HG02798 (cell line): ENCODE results near the gene FAM168A.

Experiments used
- ATAC-seq: cut with Tn5 transposase; IDR thresholded peaks from one replicate; pipeline ENCODE4 v1.9.1; 2021; ENCODE audit warnings: mild to moderate bottlenecking; ENCODE audit not compliant: unreplicated experiment, poor library complexity

Gene FAM168A

DNA sequence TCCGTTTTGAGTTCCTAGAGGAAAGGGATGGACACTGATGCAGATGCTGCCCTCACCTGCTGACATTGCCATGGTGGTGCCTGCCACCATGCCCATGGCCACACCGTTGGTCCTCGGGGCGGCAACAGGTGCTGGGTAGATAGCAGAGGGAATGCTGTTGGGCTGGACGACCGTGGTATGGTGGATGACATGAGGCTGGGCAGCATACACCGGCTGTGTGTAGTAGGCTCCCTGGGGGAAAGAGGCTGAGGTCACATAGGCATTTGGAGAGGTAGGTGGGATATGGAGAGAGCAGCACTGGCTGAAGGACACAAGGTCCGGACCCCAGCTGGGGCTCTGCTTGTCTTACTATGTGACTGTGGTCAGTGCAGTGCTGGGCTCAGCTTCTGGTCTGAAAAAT lies 188.5 kb downstream of the FAM168A start:
- ATAC-seq, result no peak

DNA sequence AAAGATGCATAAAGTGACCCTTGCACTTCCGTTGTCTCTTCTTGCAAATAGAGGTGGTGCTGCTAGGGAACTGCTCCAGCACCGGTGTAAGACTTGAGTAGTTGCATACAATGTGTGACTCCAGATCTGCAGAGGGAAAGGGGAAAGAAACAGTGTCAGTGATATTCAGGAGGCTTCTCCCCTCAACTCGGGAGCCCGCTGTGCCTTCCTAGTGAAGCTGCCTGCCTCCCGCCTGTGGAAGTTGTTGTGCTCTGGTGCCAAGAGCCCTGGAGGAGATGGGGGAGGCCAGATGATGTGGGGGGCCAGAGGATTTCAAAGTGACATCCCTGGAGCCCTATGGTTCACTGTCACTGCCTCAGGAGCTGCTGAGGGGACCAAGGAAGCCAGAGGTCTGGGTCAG lies 191.3 kb downstream of the FAM168A start:
- no peak for ATAC-seq

DNA sequence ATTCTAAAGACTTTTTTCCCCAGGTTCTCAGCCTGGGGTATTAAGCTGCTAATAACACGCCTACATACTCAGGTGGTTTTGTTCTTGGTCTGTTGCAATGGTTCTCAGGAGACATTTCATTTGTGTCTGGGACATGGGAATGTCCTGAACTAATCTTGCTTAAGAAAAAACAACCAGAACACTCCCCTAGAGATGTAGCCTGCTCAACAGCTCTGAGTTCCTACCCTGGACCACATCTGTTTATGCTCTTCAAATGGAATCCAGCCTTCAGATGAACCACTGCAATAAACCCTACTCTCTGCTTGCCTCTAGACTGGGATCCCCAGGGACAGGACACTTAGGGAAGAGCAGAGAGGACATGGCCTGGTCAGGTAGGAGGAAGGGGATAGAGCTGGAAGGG lies 191.8 kb downstream of the FAM168A start:
- no peak for ATAC-seq

DNA sequence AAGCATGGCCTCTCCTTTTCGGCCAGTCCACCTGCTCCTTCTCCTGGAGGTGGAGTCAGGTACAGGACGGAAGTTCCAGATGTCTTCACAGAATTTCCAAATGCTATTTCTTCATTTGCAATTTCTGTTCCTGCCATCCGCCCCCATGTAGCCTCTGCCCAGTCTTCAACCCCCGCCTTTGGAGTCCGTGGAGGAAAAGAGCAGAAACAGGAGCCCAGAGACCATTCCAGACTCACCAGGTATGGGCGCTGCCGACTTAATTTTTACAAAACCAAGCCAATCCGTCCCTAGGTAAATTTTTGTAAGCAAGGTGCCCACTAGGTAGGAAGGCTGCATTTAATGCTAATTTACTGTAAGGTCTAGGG lies 192.8 kb downstream of the FAM168A start:
- ATAC-seq, result no peak

DNA sequence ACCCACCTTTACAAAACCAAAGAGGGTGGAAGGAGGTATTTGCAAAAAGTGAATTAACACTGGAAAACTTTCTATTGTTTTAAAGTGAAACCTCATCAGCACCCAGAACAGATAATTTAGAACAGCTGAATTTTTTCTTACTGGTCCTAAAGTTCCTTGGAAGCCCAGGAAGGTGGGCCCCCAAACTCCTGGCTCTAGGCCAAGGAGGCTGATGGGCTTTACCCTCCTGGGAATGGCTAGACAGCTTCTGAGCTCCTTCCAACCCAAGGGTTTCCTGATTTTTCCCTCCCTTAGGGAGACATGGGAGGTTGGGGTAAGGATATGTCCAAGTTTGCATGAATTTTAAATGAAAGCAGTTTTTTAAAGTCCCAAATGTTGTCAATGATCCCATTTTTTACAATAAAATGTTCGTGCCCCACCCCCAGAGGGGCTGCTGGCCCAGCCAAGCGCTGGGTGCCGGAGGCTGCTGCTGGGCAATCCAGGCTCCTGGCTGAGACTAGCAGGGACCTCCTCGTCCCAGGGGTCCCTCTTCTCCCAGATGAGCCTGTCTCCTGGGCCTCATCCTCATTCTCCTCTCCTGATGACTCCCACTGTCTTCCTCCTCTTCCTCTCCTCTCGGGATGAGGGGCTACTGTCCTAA lies 193.3 kb downstream of the FAM168A start:
- ATAC-seq, result no peak

DNA sequence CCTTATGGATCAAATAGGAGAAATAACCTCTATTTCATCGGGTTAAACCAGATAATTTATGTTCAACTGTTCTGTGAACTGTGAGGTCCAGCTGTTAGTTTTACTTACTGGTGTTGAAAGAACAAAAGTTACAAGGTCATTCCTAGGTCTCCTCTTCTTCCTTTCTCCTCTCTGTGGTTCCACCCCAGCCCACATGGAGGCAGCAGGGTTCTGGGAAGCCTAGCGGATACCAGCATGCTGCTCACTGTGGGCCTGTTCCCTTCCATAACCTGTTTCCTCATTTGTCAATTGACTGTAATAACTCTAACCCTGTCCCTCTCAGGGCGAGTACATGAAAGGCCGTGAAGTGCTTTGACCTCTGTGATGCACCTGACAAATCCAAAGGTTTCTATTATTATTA lies 193.9 kb downstream of the FAM168A start:
- ATAC-seq, result no peak

DNA sequence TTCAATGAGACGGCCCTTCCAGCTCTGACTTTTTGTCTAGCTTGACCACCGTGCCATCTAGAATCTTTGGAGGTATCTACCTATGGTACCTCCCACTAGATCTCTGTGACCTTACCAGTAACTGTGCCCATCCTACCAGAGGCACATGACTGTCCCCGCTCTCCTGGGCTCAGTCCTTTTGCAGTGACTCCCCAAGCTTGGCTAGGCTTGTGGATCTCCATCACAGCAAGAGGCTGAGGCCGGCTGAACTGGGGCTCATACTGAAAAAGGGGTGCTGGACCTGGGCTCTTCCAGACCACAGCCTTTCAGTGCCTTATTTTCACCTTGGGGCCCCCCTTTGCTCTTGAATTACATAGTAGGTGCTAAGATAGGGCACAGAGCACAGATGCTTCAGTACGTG lies 194.4 kb downstream of the FAM168A start:
- no peak for ATAC-seq

DNA sequence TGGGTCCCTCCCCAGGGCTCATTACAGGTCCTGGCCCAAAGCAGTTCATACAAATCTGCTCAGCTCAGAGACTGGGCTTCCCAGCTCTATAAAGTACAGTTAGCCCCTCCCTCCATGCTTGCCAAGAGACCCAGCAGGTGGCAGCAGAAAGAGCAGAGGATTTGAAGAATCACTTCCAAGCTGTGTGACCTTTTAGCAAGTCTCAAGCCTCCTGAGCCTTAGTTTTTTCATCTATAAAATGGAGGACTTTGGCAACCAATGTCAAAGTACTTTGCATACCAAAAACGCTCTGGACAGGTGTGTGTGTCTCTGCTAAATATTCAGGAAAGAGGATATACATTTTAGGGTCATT lies 195.1 kb downstream of the FAM168A start:
- ATAC-seq, result no peak

DNA sequence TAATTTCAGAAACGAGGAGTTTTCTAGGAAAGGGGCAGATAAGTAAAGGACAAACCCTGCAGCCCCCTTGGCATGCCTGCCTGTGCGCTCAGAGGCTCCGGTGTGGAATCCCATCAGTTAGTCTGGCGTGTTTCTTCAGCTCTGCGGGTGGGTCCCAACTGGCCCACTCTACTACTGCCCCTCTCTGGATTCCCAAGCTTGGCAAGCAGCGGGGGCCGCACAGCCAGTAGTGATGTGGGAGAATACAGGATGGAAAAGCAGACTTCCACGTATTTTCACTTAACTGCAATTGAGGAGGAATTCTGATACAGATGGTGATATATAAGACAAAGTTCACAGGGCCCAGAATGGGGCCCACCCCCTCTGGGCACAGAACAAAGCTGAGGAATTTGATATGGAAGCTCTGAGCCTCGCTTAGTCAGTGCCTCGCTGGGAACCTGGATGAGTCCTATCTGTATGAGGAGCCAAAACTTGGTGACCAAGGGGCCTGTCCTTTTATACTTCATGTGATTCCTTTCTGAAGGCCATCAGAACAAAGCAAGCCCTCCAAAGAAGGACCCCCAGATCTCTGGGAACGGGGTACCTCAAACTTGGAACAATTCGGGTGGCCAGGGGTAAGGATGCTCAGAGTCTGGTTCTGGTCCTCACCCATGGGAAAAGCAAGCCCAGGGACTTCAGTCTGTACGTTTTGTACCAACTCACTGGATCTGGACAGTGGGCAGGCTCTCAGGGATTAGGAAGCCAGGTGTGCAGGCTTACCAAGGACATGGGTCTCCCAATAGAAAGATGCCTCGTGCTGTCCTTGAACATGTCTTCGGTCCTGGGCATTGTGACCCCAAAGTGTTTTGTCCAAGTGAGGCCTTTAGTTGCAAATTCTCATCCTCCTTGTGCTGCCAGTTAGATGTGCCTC lies 195.7 kb downstream of the FAM168A start:
- ATAC-seq, result no peak

DNA sequence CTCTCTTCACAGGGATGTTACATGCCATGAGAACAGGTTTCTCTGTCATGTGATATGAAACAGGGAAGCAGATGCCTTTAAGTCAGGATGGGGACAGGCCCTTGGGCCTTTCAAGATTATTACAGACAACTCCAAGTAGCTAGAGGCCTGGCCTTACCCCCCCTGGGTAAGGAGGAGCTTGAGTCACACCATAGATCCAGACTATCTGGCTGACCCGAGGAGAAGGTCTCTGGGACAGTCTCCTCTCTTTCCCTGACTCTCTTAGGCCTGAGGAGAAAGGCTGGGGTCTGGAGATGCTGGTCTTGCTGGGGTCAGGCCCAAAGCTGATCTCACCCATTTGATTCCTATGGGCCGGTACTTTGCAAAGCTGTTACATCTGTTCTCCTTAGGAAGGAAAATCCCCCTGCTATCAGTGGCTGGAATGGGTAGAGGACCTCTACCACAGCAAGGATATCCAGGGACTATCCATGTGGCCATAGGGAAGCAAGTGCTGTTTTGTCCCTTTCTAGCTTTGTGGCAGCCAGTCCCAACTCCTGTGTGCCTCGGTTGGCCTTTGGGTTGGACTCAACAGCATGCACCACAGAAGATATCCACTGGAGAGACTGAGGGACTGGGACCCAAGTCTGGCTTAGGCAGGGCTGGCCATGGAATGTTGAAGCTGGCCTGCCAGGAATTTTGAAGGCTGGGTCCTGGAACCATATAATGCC lies 196.5 kb downstream of the FAM168A start:
- ATAC-seq, result no peak

DNA sequence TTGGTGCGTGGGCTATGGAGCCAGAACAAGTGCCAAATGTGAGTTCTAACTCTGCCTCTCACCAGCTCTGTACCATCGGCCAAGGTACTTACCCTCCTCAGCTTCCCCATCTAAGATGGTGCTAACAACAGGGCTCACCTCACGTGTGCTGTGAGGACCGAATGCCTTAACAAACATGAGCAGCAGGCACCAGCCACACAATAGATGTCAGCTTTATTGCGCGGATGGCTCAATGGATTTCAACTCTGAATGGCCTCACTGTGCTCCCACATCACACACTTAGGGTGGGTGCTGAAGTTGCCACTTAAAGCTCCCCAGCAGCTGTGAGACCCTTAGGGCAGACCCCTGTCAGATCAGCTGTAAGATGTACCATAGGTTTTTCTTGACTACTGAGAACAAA lies 197.6 kb downstream of the FAM168A start:
- no peak for ATAC-seq

DNA sequence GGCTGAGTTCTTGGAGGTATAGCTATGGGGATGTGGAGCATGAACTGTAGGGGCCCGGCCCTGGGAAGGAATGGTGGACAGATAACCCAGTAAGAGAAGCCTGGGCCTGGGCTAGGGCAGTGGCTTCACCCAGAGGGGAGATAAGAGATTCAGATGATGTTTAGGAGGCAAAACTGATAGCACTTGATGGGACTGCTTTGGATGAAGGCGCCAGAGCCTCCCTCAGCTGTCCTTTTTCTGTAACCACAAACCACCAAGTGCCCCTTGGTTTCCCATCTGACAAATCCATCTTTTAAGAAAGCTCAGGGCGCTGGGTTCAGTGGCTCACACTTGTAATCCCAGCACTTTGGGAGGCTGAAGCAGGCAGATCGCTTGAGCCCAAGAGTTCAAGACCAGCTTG lies 198.3 kb downstream of the FAM168A start:
- ATAC-seq, result no peak

DNA sequence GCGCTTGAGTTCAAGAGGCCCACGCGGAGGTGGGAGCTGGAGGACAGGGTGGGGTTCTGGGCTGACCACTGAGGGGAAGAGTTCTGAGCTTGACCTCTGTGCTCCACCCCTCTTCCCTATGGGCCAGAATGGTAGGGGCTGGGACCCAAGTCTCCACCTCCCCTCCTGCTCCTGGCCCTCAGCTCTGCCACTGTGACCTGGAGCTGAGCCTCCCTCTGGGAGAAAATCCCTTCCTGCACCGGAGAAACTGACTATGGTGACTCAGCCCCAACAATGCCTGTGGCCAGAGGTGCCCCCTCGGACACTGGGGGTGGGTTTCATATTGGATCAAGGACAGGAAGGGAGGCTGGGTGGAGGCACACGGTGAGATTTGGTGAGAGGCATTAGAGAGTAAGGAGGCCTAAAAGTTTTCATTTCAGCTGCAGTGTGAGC lies 198.7 kb downstream of the FAM168A start:
- ATAC-seq, result no peak

DNA sequence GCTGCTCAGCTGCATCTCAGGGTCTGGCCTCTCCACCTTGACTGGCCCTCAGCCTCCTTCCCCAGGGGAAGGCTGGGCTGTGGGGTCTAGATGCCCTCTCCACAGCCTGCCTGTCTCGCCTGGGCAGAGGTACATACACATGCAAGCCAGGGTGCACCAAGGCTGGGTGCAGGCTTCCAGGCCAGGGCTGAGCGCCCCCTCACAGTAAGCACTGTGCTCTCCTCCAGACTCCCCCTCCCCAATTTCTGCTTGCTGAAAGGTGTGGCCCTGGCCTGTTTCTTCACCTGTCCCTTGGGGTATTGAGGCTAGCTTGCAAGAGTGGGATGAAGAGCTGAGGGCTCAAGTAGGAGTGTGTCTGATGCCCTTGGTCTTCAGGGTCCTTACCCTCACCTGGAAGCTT lies 199.2 kb downstream of the FAM168A start:
- ATAC-seq, result no peak

DNA sequence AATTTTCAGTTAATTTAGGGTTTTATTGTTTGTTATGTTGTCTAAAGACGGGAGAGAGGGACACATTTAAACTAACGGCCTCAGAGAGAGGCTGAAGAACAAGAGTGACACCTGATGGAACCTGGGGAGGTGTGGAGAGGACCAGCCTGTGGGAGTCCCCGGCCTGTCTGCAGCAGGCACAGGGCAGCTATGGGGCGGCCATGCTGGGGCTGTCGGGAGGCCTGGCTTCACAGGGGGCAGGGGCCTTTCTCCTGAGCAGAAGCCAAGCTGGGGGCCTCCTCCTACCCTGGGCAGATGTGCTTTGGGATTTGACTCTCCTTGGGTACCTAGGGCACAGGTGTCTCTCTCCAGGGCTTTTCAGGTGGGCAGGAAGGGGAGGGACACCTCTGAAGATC lies 199.8 kb downstream of the FAM168A start:
- no peak for ATAC-seq

DNA sequence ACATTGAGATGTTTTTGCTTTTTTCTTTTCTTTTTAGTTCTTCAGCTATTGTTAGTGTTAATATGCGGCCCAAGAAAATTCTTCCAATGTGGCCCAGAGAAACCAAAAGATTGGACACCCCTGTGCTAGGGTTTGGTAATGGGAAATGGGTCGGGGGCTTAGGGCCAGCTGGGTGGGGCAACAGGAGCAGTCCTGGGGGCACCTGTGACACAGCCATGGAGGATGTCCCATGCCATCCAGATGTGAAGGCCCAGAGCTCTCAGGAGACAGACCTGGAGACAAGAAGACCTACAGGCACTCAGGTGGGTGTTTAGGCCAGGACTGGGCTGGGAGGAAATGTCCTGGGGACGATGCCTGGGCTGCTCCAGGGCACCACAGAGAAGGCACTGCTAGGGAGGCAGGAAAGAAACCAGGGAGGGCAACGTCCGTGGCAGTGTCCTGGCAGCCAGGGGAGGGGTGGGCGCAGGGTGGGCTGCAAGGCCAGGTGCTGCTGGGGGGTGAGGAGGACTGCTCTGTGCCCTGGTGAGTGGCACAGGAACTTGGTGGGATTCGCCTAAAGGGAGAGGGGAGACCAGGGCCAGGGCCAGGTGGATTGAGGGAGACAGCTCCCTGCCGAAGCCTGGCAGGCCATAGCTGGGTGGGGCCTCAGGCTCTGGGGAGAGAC lies 200.3 kb downstream of the FAM168A start:
- no peak for ATAC-seq

DNA sequence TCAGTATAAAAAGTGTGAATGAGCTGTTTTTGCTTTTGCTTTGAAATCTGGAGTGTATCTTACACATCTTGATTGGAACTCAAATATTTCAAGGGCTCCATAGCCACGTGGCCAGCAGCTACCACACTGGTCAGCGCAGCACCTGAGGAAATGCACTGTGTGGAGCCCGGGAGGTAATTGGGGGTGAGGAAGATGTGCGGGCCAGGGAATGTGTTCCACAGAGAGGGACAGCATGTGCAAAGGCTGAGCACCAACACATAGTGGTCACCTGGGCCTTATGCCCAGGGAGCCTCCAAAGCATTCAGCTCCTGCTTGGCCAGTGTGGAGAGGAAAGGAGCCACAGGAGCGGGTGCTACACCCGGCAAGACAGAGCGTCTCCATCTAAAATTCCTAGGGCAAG lies 200.9 kb downstream of the FAM168A start:
- no peak for ATAC-seq

DNA sequence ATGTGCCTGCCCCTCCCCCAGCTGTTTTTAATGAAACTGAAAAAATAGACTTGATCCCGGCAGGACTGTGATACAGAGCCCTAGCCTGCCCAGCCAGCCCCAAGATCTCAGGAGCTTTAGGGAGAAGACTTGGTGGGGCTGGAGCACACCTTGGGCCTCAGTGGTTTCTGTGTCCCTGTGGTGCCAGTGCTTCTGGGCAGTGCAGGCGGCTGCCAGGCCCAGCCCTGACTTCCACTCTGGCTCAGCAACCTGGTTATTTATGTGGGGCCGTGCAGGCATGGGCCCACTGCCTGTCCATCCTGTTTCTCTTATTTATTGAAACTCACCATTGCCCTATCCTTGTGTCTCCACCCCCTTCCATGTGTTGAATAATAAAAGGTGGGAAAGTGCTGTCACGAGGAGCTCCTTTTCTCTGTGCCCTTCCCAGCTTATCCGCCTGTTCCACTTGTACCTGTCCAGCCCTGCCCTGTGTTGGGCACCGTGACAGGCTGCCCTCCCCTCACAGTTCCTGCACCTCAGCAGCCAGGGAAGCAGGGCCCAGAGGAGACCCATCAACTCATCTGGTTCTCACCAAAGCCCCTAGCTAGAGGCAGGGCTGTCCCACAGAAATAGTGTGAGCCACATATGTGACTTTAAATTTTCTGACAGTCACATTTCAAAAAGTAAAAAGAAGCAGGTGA lies 201.5 kb downstream of the FAM168A start:
- ATAC-seq, result no peak

DNA sequence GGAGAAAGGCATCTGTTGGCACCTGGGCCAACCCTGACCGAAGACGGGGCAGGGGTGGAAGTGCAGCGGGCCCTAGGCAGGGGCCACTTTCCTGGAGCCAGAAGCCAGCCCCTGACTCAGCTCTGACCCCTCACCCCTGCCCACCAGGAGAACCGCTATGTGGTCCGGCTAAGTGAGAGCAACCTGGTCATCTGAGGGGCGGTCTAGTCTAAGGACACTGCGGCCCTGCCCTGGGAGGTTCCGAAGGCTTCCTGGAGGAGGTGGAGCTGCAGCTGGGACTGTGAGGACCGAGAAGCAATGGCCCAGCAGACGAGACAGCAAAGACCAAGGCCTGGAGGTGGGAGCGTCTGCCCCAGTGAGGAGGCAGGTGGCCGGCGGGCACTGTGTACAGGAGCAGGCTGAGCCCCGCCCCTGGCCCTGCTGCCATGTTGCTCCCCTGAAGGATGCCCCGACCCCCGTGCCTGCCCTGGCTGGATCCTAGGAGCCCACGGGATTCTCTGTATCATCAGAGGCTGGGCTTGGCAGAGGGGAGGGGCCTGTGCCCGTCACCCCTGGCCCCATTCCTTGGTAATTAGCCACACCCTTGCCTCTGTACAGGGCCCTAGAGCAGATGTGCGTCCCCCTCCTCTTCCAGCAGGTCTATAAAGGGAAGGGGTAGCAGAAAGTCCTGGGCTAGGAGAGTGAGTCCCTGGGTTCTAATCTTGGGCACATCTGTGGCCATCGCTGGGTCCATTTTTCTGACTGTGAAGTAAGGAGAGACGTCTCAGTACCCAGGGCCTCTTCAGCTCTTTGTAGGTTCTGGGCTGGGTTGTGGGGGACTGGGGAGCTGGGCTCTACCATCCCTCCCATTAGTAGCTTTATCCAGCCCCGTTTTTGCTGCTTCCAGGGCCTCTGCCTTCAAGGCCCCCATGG lies 202.4 kb downstream of the FAM168A start:
- ATAC-seq, result no peak
